H1 (cell line): ENCODE data around the gene OCSTAMP. TPM values are rescaled to one million over a fixed set of nuclear protein-coding genes. Genes with fewer than 3 reads are reported as not detected.

ENCODE experiments used
- polyA plus RNA-seq, 7 experiments: library from polyadenylated mRNA; depleted of rRNA in 3 of 7; stranded (reverse) in 5 of 7; unstranded in 2 of 7; fragments of >200 nt in 5 of 7; fragments of 200-250 nt in 2 of 7; gene quantifications; 1 replicate in 5 of 7; 2 replicates in 1 of 7; 4 replicates in 1 of 7; pipeline versions ENCODE4 v1.2.1 to v1.2.3, GENCODE V29; 2011 to 2013; ENCODE audit warnings: missing spikeins in 2 of 7, mixed read lengths in 2 of 7
- total RNA-seq: library from RNA; stranded (reverse); fragmentation: NEBNext Ultra II Directional; extraction: Animal tissue kit (Norgen Biotek cat#: 25700); gene quantifications from 2 replicates; pipeline ENCODE4 v1.2.1, GENCODE V29; 2021

OCSTAMP gene
- total and polyA plus RNA-seq, 2 of the 8 experiments (the other 6 are each of a cell fraction or from before 2014, with no cell fraction given) = 0.09 to 0.13 TPM

Other genes starting within 250 kb of the OCSTAMP start
- 0.39 and 0.46 TPM in 2 replicates for gene CDH22, start 242.2 kb downstream of the OCSTAMP start, total RNA-seq
- gene CDH22, start 242.2 kb downstream of the OCSTAMP start, polyA plus RNA-seq (2011; rRNA removed) = 0.31 and 0.35 TPM in 2 replicates
- gene ELMO2, start 144.0 kb downstream of the OCSTAMP start, total RNA-seq = 31.1 and 39.7 TPM in 2 replicates
- 34.3 and 35.6 TPM in 2 replicates for gene ELMO2, start 144.0 kb downstream of the OCSTAMP start, polyA plus RNA-seq (2011; rRNA removed)
- 15.9 and 17.8 TPM in 2 replicates for gene ZNF334, start 37.1 kb downstream of the OCSTAMP start, total RNA-seq
- 6.2 and 8.8 TPM in 2 replicates for gene ZNF334, start 37.1 kb downstream of the OCSTAMP start, polyA plus RNA-seq (2011; rRNA removed)
- gene SLC13A3, start 100.8 kb upstream of the OCSTAMP start, total RNA-seq = 9.4 and 9.8 TPM in 2 replicates
- gene SLC13A3, start 100.8 kb upstream of the OCSTAMP start, polyA plus RNA-seq (2011; rRNA removed) = 12.6 and 15.4 TPM in 2 replicates
- gene TP53RK, start 138.8 kb upstream of the OCSTAMP start, total RNA-seq = 16.3 TPM in 2 replicates
- 8.5 and 8.7 TPM in 2 replicates for gene TP53RK, start 138.8 kb upstream of the OCSTAMP start, polyA plus RNA-seq (2011; rRNA removed)
- 9.7 and 9.9 TPM in 2 replicates for gene SLC2A10, start 159.0 kb upstream of the OCSTAMP start, total RNA-seq
- 9.0 and 11.9 TPM in 2 replicates for gene SLC2A10, start 159.0 kb upstream of the OCSTAMP start, polyA plus RNA-seq (2011; rRNA removed)